HepG2 (cell line): ENCODE results near the gene GTF2A1. TPM values are rescaled to one million over a fixed set of nuclear protein-coding genes. Genes with fewer than 3 reads are reported as not detected.

Source experiments
- ATAC-seq: fragments of 200-7000 bp; cut with Tn5 transposase; 3 replicates; pipeline ENCODE4 v1.9.1; 2020; ENCODE audit warnings: mild to moderate bottlenecking, moderate library complexity
- BruUV-seq: library from RNA; stranded (reverse); fragments of 400-500 nt; replicated peaks from 2 replicates; lab custom pipeline; 2021; lab: Mats Ljungman, UMichigan
- CTCF ChIA-PET: fragments of 300-600 bp; formaldehyde crosslinking; extraction: SDS; loops from one replicate; lab custom pipeline; 2021; ENCODE audit warnings: low total read pairs, inconsistent platforms, low intra/inter-chr PET ratio; lab: Yijun Ruan, JAX
- POLR2A ChIA-PET: fragments of 350-600 bp; sonication (Branson Sonifier 250); formaldehyde crosslinking; loops from one replicate; lab custom pipeline; 2020; ENCODE audit warnings: antibody characterized with exemption, inconsistent platforms; lab: Yijun Ruan, JAX
- DNase-seq: peaks from one replicate; pipeline ENCODE4 v3.0.0-alpha.2; 2015; ENCODE audit warnings: low spot score
- FAIRE-seq: peaks from 3 replicates; lab custom pipeline; 2011; peaks lifted over from hg19 to GRCh38; lab: Jason Lieb, UNC
- H2AFZ ChIP-seq: one replicate; pipeline ENCODE4 v1.6.1; 2011; ENCODE audit warnings: low read length, inconsistent platforms
- H3K27ac ChIP-seq: fragments of 300-600 bp; 3 replicates; pipeline ENCODE4 v1.8.0; 2011; ENCODE audit warnings: mixed run types, mild to moderate bottlenecking, mixed read lengths, low read length, inconsistent platforms; ENCODE audit not compliant: insufficient read depth; ENCODE audit errors: extremely low read length
- H3K27me3 ChIP-seq, 2 experiments: fragments of 200-600 bp in 1 of 2; 2 replicates in 1 of 2; 3 replicates in 1 of 2; pipeline versions ENCODE4 v1.6.0 to v1.8.0; 2011; ENCODE audit warnings: low read length in 2 of 2, mild to moderate bottlenecking in 2 of 2, moderate library complexity in 2 of 2, inconsistent platforms in 1 of 2; ENCODE audit not compliant: insufficient read depth in 2 of 2, control insufficient read depth in 1 of 2
- H3K36me3 ChIP-seq, 2 experiments: fragments of 200-600 bp in 1 of 2; replicated peaks in 1 of 2; 2 replicates in 1 of 2; 3 replicates in 1 of 2; pipeline versions ENCODE4 v1.5.1 to v1.8.0; 2011; ENCODE audit warnings: low read length in 2 of 2, inconsistent platforms in 1 of 2; ENCODE audit not compliant: insufficient read depth in 2 of 2, control insufficient read depth in 1 of 2
- H3K4me1 ChIP-seq: 2 replicates; pipeline ENCODE4 v1.5.1; 2012; ENCODE audit warnings: low read length, inconsistent platforms; ENCODE audit not compliant: insufficient read depth
- H3K4me2 ChIP-seq: 2 replicates; pipeline ENCODE4 v1.6.0; 2011; ENCODE audit warnings: low read depth, low read length, inconsistent platforms
- H3K4me3 ChIP-seq, 3 experiments: fragments of 200-600 bp in 1 of 3; sonication (generic), shearing (Covaris generic) in 1 of 3; replicated peaks in 1 of 3; 2 replicates each; pipeline ENCODE4 v1.5.1; 2011 to 2016; ENCODE audit warnings: low read length in 3 of 3, inconsistent platforms in 2 of 3, low read depth in 2 of 3, mild to moderate bottlenecking in 2 of 3, control low read depth in 1 of 3, mixed read lengths in 1 of 3; ENCODE audit not compliant: insufficient read depth in 1 of 3
- H3K79me2 ChIP-seq: one replicate; pipeline ENCODE4 v1.6.1; 2011; ENCODE audit warnings: low read length, inconsistent platforms; ENCODE audit not compliant: insufficient read depth
- H3K9ac ChIP-seq: 2 replicates; pipeline ENCODE4 v1.6.0; 2011; ENCODE audit warnings: mild to moderate bottlenecking, low read depth, low read length, inconsistent platforms; ENCODE audit not compliant: insufficient read depth
- H3K9me3 ChIP-seq: 2 replicates; pipeline ENCODE4 v1.5.1; 2012; ENCODE audit warnings: mild to moderate bottlenecking, low read length
- H4K20me1 ChIP-seq: 2 replicates; pipeline ENCODE4 v1.6.0; 2011; ENCODE audit warnings: inconsistent platforms, mild to moderate bottlenecking, low read length, moderate library complexity; ENCODE audit not compliant: insufficient read depth
- AKAP8 ChIP-seq: sonication (generic); formaldehyde crosslinking; IDR thresholded peaks from 2 replicates; pipeline ENCODE4 v1.5.1; 2020; ENCODE audit warnings: mild to moderate bottlenecking, missing genetic modification reagents
- FOXO1 ChIP-seq: sonication (generic); formaldehyde crosslinking; IDR thresholded peaks from 2 replicates; pipeline ENCODE4 v1.4.0; 2020; ENCODE audit warnings: missing genetic modification reagents
- KDM5A ChIP-seq: fragments of 200-600 bp; sonication (generic); IDR thresholded peaks from 2 replicates; pipeline ENCODE4 v1.7.0; 2018; ENCODE audit warnings: antibody characterized with exemption, mild to moderate bottlenecking, low read length, borderline replicate concordance
- NKX3-1 ChIP-seq: sonication (generic); formaldehyde crosslinking; IDR thresholded peaks from 2 replicates; pipeline ENCODE4 v1.5.0; 2020; ENCODE audit warnings: missing genetic modification reagents
- SNAI1 ChIP-seq: sonication (generic); formaldehyde crosslinking; IDR thresholded peaks from 2 replicates; pipeline ENCODE4 v1.5.0; 2020; ENCODE audit warnings: mild to moderate bottlenecking, missing genetic modification reagents, borderline replicate concordance
- TARDBP ChIP-seq: sonication (generic); formaldehyde crosslinking; IDR thresholded peaks from 2 replicates; pipeline ENCODE4 v1.8.0; 2022; ENCODE audit warnings: mild to moderate bottlenecking, missing genetic modification reagents
- ZFP37 ChIP-seq: sonication (generic); formaldehyde crosslinking; IDR thresholded peaks from 2 replicates; pipeline ENCODE4 v1.4.0; 2020; ENCODE audit warnings: missing genetic modification reagents, borderline replicate concordance
- ZNF350 ChIP-seq: sonication (generic); formaldehyde crosslinking; IDR thresholded peaks from 2 replicates; pipeline ENCODE4 v1.4.0; 2020; ENCODE audit warnings: mild to moderate bottlenecking, low read depth, missing genetic modification reagents, borderline replicate concordance
- ZNF720 ChIP-seq: sonication (generic); formaldehyde crosslinking; IDR thresholded peaks from 2 replicates; pipeline ENCODE4 v1.4.0; 2020; ENCODE audit warnings: missing genetic modification reagents
- ZNF850 ChIP-seq: sonication (generic); formaldehyde crosslinking; conservative IDR thresholded peaks from 2 replicates; pipeline ENCODE4 v1.9.0; 2021; ENCODE audit warnings: mild to moderate bottlenecking, missing genetic modification reagents
- WGBS: methylation state at CpG from one replicate; pipeline ENCODE4 v1.1.6; 2017; ENCODE audit warnings: low lambda C conversion rate; 5-methylcytosine and 5-hydroxymethylcytosine counted together
- in situ Hi-C: cut with HindIII; loops from 2 replicates; pipeline ENCODE4 v1.10.0; 2017; ENCODE audit warnings: low pct_unique_long_range_greater_than_20kb; ENCODE audit not compliant: extremely low pct_ligation_motif_present
- intact Hi-C: fragments of 100-400 bp; cut with micrococcal nuclease; formaldehyde crosslinking; loops from one replicate; pipeline ENCODE4 v1.10.0; 2022; ENCODE audit not compliant: unreplicated experiment
- polyA plus RNA-seq, 8 experiments: library from polyadenylated mRNA; depleted of rRNA in 3 of 8; stranded (reverse) in 7 of 8; unstranded in 1 of 8; fragments of >200 nt; fragmentation: Illumina TruSeq in 4 of 8; extraction: Trizol in 4 of 8; gene quantifications; 2 replicates each; pipeline versions ENCODE4 v1.2.1 to v1.2.3, GENCODE V29; 2011 to 2016; ENCODE audit warnings: low read depth in 4 of 8, missing spikeins in 1 of 8, mixed read lengths in 1 of 8; ENCODE audit not compliant: insufficient read depth in 1 of 8
- total RNA-seq, 5 experiments: library from RNA; depleted of rRNA; stranded (reverse); fragments of >200 nt; fragmentation: Illumina TruSeq; extraction: Trizol; gene quantifications; 2 replicates each; pipeline ENCODE4 v1.2.3, GENCODE V29; 2016; ENCODE audit warnings: low read depth in 1 of 5
- TF ChIP-seq, protein P1 (sequence below): sonication (generic); formaldehyde crosslinking; IDR thresholded peaks from 2 replicates; pipeline ENCODE4 v1.4.0; 2020; ENCODE audit warnings: mild to moderate bottlenecking, low read depth, missing genetic modification reagents

The GTF2A1 gene
- total and polyA plus RNA-seq, 2 of the 13 experiments (the other 11 are each of a cell fraction or from before 2014, with no cell fraction given) = 14.9 to 17.5 TPM

DNA sequence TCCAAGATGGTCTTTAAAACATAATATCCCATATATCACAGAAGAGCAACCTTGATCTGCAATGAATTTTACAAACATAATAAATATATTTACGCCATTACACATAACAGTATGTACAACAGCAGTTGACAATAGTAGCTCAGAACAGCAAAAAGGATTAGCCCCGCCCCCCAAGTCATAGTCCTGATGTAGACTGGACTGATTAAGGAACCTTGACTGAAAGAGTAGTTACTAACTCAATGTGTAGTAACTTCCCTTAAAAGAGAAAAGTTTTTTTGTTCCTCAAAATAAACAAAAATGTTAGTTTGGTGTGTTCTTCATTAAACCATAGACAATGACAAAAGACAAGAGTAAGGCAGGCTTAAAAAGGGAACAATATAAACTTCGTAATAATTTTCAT is 44.5 kb downstream of the GTF2A1 start:
- in situ Hi-C loops = no loop called here
- ChIA-PET CTCF (no interaction called here), POLR2A (no interaction called here)
- peaks cover 3 to 4% of the 10 kb centered on the region in 2 experiments; a peak in 4 of 5 replicates for H3K36me3 ChIP-seq
- no TSS peak for BruUV-seq
- no peak overlapping the region for H3K9ac ChIP-seq
- no peaks in the 10 kb centered on the region for H3K9me3 ChIP-seq
- H3K27ac ChIP-seq = no peak overlapping the region
- no peaks in the 10 kb centered on the region for H3K79me2 ChIP-seq
- no peak for TF ChIP-seq NKX3-1 (CRISPR knock-in tag)
- TF ChIP-seq, protein P1, sequence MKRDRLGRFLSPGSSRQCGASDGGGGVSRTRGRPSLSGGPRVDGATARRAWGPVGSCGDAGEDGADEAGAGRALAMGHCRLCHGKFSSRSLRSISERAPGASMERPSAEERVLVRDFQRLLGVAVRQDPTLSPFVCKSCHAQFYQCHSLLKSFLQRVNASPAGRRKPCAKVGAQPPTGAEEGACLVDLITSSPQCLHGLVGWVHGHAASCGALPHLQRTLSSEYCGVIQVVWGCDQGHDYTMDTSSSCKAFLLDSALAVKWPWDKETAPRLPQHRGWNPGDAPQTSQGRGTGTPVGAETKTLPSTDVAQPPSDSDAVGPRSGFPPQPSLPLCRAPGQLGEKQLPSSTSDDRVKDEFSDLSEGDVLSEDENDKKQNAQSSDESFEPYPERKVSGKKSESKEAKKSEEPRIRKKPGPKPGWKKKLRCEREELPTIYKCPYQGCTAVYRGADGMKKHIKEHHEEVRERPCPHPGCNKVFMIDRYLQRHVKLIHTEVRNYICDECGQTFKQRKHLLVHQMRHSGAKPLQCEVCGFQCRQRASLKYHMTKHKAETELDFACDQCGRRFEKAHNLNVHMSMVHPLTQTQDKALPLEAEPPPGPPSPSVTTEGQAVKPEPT (CRISPR knock-in tag) = no peak
- TF ChIP-seq AKAP8 (CRISPR knock-in tag) = no peak
- TF ChIP-seq KDM5A = no peak
- TF ChIP-seq TARDBP (CRISPR knock-in tag) = no peak
- TF ChIP-seq ZFP37 (CRISPR knock-in tag) = no peak
- TF ChIP-seq ZNF720 (CRISPR knock-in tag) = no peak
- no peak for TF ChIP-seq SNAI1
- no peak for TF ChIP-seq ZNF850 (CRISPR knock-in tag)
- TF ChIP-seq ZNF350 (CRISPR knock-in tag) = no peak
- TF ChIP-seq FOXO1 = no peak
- H3K4me2 ChIP-seq = no peak overlapping the region
- no peaks in the 10 kb centered on the region for H4K20me1 ChIP-seq
- FAIRE-seq = no peak
- ATAC-seq = no peak
- H3K4me1 ChIP-seq = no peaks in the 10 kb centered on the region
- 96% methylated on average over 3 of the region's 3 CpGs for WGBS
- intact Hi-C loops = no loop called here
- no peak for DNase-seq
- H3K27me3 ChIP-seq = no peaks in the 10 kb centered on the region
- H3K4me3 ChIP-seq = no peak overlapping the region
- no peak overlapping the region for H2AFZ ChIP-seq
